H9 (cell line): ENCODE results near the gene SPPL3. TPM values are rescaled to one million over a fixed set of nuclear protein-coding genes. Genes with fewer than 3 reads are reported as not detected.

ENCODE experiments used
- DNase-seq: peaks from one replicate; pipeline ENCODE4 v3.0.0-alpha.2; 2017
- H2AFZ ChIP-seq: one replicate; pipeline ENCODE4 v1.6.1; 2013; ENCODE audit warnings: mild to moderate bottlenecking, low read length, control low read depth, moderate library complexity
- H2AK5ac ChIP-seq: 2 replicates; pipeline ENCODE4 v1.6.1; 2013; ENCODE audit warnings: low read length, control low read depth, mixed read lengths; ENCODE audit not compliant: insufficient read length
- H2BK120ac ChIP-seq: one replicate; pipeline ENCODE4 v1.6.1; 2013; ENCODE audit warnings: low read depth, mild to moderate bottlenecking, low read length, control low read depth, inconsistent platforms; ENCODE audit not compliant: poor library complexity, severe bottlenecking
- H2BK12ac ChIP-seq: 2 replicates; pipeline ENCODE4 v1.6.1; 2013; ENCODE audit warnings: low read length, control low read depth, mixed read lengths, low read depth; ENCODE audit not compliant: insufficient read length
- H2BK15ac ChIP-seq: 2 replicates; pipeline ENCODE4 v1.6.1; 2013; ENCODE audit warnings: low read depth, low read length, control low read depth
- H2BK20ac ChIP-seq: one replicate; pipeline ENCODE4 v1.6.1; 2013; ENCODE audit warnings: low read depth, mild to moderate bottlenecking, low read length, control low read depth, inconsistent platforms; ENCODE audit not compliant: poor library complexity, severe bottlenecking
- H2BK5ac ChIP-seq: 2 replicates; pipeline ENCODE4 v1.6.1; 2013; ENCODE audit warnings: low read length, control low read depth, mixed read lengths; ENCODE audit not compliant: insufficient read length
- H3K14ac ChIP-seq: 2 replicates; pipeline ENCODE4 v1.6.1; 2013; ENCODE audit warnings: low read length, control low read depth; ENCODE audit not compliant: insufficient read depth
- H3K18ac ChIP-seq: 2 replicates; pipeline ENCODE4 v1.6.1; 2013; ENCODE audit warnings: low read depth, mild to moderate bottlenecking, mixed read lengths, low read length, control low read depth; ENCODE audit not compliant: insufficient read length
- H3K23ac ChIP-seq: 2 replicates; pipeline ENCODE4 v1.6.1; 2013; ENCODE audit warnings: low read length, control low read depth, mixed read lengths, low read depth; ENCODE audit not compliant: insufficient read length
- H3K23me2 ChIP-seq: 2 replicates; pipeline ENCODE4 v1.6.1; 2013; ENCODE audit warnings: low read depth, mild to moderate bottlenecking, mixed read lengths, low read length, control low read depth; ENCODE audit not compliant: insufficient read length, poor library complexity, severe bottlenecking
- H3K27ac ChIP-seq: 2 replicates; pipeline ENCODE4 v1.5.1; 2013; ENCODE audit warnings: low read length, control low read depth, mixed read lengths, low read depth; ENCODE audit not compliant: insufficient read length
- H3K27me3 ChIP-seq: 2 replicates; pipeline ENCODE4 v1.6.1; 2013; ENCODE audit warnings: low read length, control low read depth, inconsistent platforms; ENCODE audit not compliant: insufficient read depth
- H3K4ac ChIP-seq: 2 replicates; pipeline ENCODE4 v1.6.1; 2013; ENCODE audit warnings: low read depth, mild to moderate bottlenecking, control low read depth, inconsistent platforms, low read length, moderate library complexity
- H3K4me1 ChIP-seq: 2 replicates; pipeline ENCODE4 v1.6.1; 2013; ENCODE audit warnings: low read length, control low read depth, inconsistent platforms; ENCODE audit not compliant: insufficient read depth
- H3K4me2 ChIP-seq: 2 replicates; pipeline ENCODE4 v1.6.1; 2013; ENCODE audit warnings: low read length, control low read depth, mixed read lengths; ENCODE audit not compliant: insufficient read length, insufficient read depth
- H3K56ac ChIP-seq: 2 replicates; pipeline ENCODE4 v1.6.1; 2013; ENCODE audit warnings: low read depth, mild to moderate bottlenecking, mixed read lengths, low read length, control low read depth; ENCODE audit not compliant: insufficient read length
- H3K79me1 ChIP-seq: 2 replicates; pipeline ENCODE4 v1.6.1; 2013; ENCODE audit warnings: low read depth, mild to moderate bottlenecking, moderate library complexity, low read length, control low read depth, inconsistent platforms; ENCODE audit not compliant: insufficient read depth, poor library complexity, severe bottlenecking
- H3K79me2 ChIP-seq: 2 replicates; pipeline ENCODE4 v1.6.1; 2013; ENCODE audit warnings: low read length, control low read depth, inconsistent platforms; ENCODE audit not compliant: insufficient read depth
- H3K9ac ChIP-seq: 2 replicates; pipeline ENCODE4 v1.6.1; 2013; ENCODE audit warnings: low read length, control low read depth, mixed read lengths; ENCODE audit not compliant: insufficient read length; ENCODE audit errors: extremely low read depth
- H3K9me3 ChIP-seq: one replicate; pipeline ENCODE4 v1.6.1; 2013; ENCODE audit warnings: low read depth, low read length, inconsistent platforms; ENCODE audit not compliant: control insufficient read depth
- H3T11ph ChIP-seq: one replicate; pipeline ENCODE4 v1.6.1; 2013; ENCODE audit warnings: mild to moderate bottlenecking, low read length, control low read depth, inconsistent platforms
- H4K20me1 ChIP-seq: one replicate; pipeline ENCODE4 v1.6.1; 2013; ENCODE audit not compliant: control insufficient read depth, insufficient read length, insufficient read depth
- H4K5ac ChIP-seq: 2 replicates; pipeline ENCODE4 v1.6.1; 2013; ENCODE audit warnings: low read depth, mild to moderate bottlenecking, mixed read lengths, low read length, control low read depth; ENCODE audit not compliant: insufficient read length
- H4K8ac ChIP-seq: replicated peaks from 2 replicates; pipeline ENCODE4 v1.6.1; 2013; ENCODE audit warnings: low read length, control low read depth, mixed read lengths, low read depth; ENCODE audit not compliant: insufficient read length
- H4K91ac ChIP-seq: 2 replicates; pipeline ENCODE4 v1.6.1; 2013; ENCODE audit warnings: low read depth, mild to moderate bottlenecking, moderate library complexity, mixed read lengths, low read length, control low read depth; ENCODE audit not compliant: insufficient read length
- H3K27ac Mint-ChIP-seq, 3 experiments: 2 replicates in 2 of 3; 3 replicates in 1 of 3; pipeline ENCODE4 v1.8.0; 2020 to 2021; ENCODE audit warnings: mixed read lengths in 3 of 3, mild to moderate bottlenecking in 1 of 3, moderate library complexity in 1 of 3
- H3K27me3 Mint-ChIP-seq: 2 replicates; pipeline ENCODE4 v1.8.0; 2021; ENCODE audit warnings: low read depth, mild to moderate bottlenecking, moderate library complexity, mixed read lengths
- H3K36me3 Mint-ChIP-seq, 3 experiments: 2 replicates in 2 of 3; 3 replicates in 1 of 3; pipeline ENCODE4 v1.8.0; 2020 to 2021; ENCODE audit warnings: low read depth in 3 of 3, mixed read lengths in 3 of 3; ENCODE audit not compliant: insufficient read depth in 1 of 3
- H3K4me1 Mint-ChIP-seq, 2 experiments: 2 replicates each; pipeline ENCODE4 v1.8.0; 2020; ENCODE audit warnings: mixed read lengths in 2 of 2
- H3K4me3 Mint-ChIP-seq, 2 experiments: 2 replicates in 1 of 2; 3 replicates in 1 of 2; pipeline ENCODE4 v1.8.0; 2020 to 2021; ENCODE audit warnings: mild to moderate bottlenecking in 2 of 2, mixed read lengths in 2 of 2, moderate library complexity in 1 of 2
- H3K9me3 Mint-ChIP-seq, 2 experiments: 2 replicates in 1 of 2; 3 replicates in 1 of 2; pipeline ENCODE4 v1.8.0; 2020; ENCODE audit warnings: mild to moderate bottlenecking in 2 of 2, mixed read lengths in 2 of 2, moderate library complexity in 1 of 2
- CTCF ChIP-seq: fragments of 200-600 bp; sonication (generic); conservative IDR thresholded peaks from 3 replicates; pipeline ENCODE4 v1.8.0; 2021; ENCODE audit warnings: antibody characterized with exemption, mild to moderate bottlenecking
- WGBS: extraction: QIAGEN DNeasy Blood & Tissue Kit; methylation state at CpG from one replicate; pipeline ENCODE4 v1.1.7; 2013; ENCODE audit warnings: missing lambda C conversion rate, low lambda C conversion rate, mixed read lengths; ENCODE audit not compliant: insufficient read length; ENCODE audit errors: extremely low coverage; 5-methylcytosine and 5-hydroxymethylcytosine counted together
- total RNA-seq: library from RNA; stranded (reverse); gene quantifications from 2 replicates; pipeline ENCODE4 v1.2.1, GENCODE V29; 2021

The SPPL3 gene
- total RNA-seq, 1 experiment from 2014 or later: 46.3 TPM

GRCh38 chr12:120787889-120788288 lies 116.3 kb downstream of the SPPL3 start:
- Histone ChIP-seq H3K27ac (no peak overlapping the region), H3K79me2 (no peaks in the 10 kb centered on the region), H3K4me1 (no peaks in the 10 kb centered on the region), H4K8ac (no peak overlapping the region), H3K79me1 (no peaks in the 10 kb centered on the region), H3K18ac (no peak overlapping the region), H4K20me1 (no peaks in the 10 kb centered on the region), H4K5ac (no peak overlapping the region), H3K56ac (no peak overlapping the region), H2BK120ac (no peak overlapping the region), H3K23ac (no peak overlapping the region), H2BK5ac (no peak overlapping the region), H3K9me3 (no peaks in the 10 kb centered on the region), H3K4ac (no peak overlapping the region), H3T11ph (no peak overlapping the region), H3K14ac (no peak overlapping the region), H2BK20ac (no peak overlapping the region), H3K23me2 (no peaks in the 10 kb centered on the region), H4K91ac (no peak overlapping the region), H2AK5ac (no peak overlapping the region), H3K9ac (no peak overlapping the region), H2BK12ac (no peak overlapping the region), H3K27me3 (no peaks in the 10 kb centered on the region), H2AFZ (no peak overlapping the region), H3K4me2 (no peak overlapping the region), H2BK15ac (no peak overlapping the region)
- no peaks in the 10 kb centered on the region for H3K4me1 Mint-ChIP-seq
- no CpG with 5 or more reads among the region's 3 CpGs for WGBS
- TF ChIP-seq CTCF: no peak
- H3K36me3 Mint-ChIP-seq: peaks cover 0 to 4% (median 0%) of the 10 kb centered on the region in 3 experiments; a peak in 2 of 7 replicates
- no peak for DNase-seq
- no peak overlapping the region for H3K4me3 Mint-ChIP-seq
- no peak overlapping the region for H3K27ac Mint-ChIP-seq
- no peaks in the 10 kb centered on the region for H3K27me3 Mint-ChIP-seq
- no peaks in the 10 kb centered on the region for H3K9me3 Mint-ChIP-seq
